GM18517 (cell line): ENCODE measurements around the gene RPS6KA5.
"Not testable (repeated sequence)": the region's sequence is repeated elsewhere in the genome, so short reads cannot be mapped to it uniquely, and the experiment has no call there.

Experiments
- ATAC-seq: cut with Tn5 transposase; IDR thresholded peaks from one replicate; pipeline ENCODE4 v1.9.1; 2021; ENCODE audit warnings: mild to moderate bottlenecking, moderate library complexity; ENCODE audit not compliant: unreplicated experiment

Gene RPS6KA5

GRCh38 chr14:91067186-91067585 is 6.7 kb upstream of the RPS6KA5 start:
- ATAC-seq = no peak

GRCh38 chr14:91065266-91065665 is 4.8 kb upstream of the RPS6KA5 start:
- ATAC-seq = no peak

- ATAC-seq = no peak
Measured at GRCh38 chr14:91063119-91063518, 2.7 kb upstream of the RPS6KA5 start.

GRCh38 chr14:91062600-91062999 is 2.2 kb upstream of the RPS6KA5 start:
- no peak for ATAC-seq

GRCh38 chr14:91061056-91061887 is 831 bp upstream of the RPS6KA5 start:
- no peak for ATAC-seq

GRCh38 chr14:91059576-91060350 is 678 bp downstream of the RPS6KA5 start:
- peak; percentile 28 for ATAC-seq

- ATAC-seq = no peak
Measured at GRCh38 chr14:91058042-91058581, 2.3 kb downstream of the RPS6KA5 start.

- no peak for ATAC-seq
Measured at GRCh38 chr14:91056361-91056760, 4.1 kb downstream of the RPS6KA5 start.

GRCh38 chr14:91055016-91055415 is 5.4 kb downstream of the RPS6KA5 start:
- no peak for ATAC-seq

GRCh38 chr14:91048676-91049075 is 11.8 kb downstream of the RPS6KA5 start:
- ATAC-seq = no peak

- no peak for ATAC-seq
Measured at GRCh38 chr14:91048265-91048664, 12.2 kb downstream of the RPS6KA5 start.

- ATAC-seq = no peak
Measured at GRCh38 chr14:91047174-91047753, 13.2 kb downstream of the RPS6KA5 start.

GRCh38 chr14:91046488-91047072 is 13.9 kb downstream of the RPS6KA5 start:
- no peak for ATAC-seq

- no peak for ATAC-seq
Measured at GRCh38 chr14:91041450-91041849, 19.0 kb downstream of the RPS6KA5 start.

- ATAC-seq = no peak
Measured at GRCh38 chr14:91040545-91040944, 19.9 kb downstream of the RPS6KA5 start.

- ATAC-seq = no peak
Measured at GRCh38 chr14:91038439-91038838, 22.0 kb downstream of the RPS6KA5 start.

- no peak for ATAC-seq
Measured at GRCh38 chr14:91036741-91037469, 23.5 kb downstream of the RPS6KA5 start.

- peak; percentile 65 for ATAC-seq
Measured at GRCh38 chr14:91035855-91036254, 24.6 kb downstream of the RPS6KA5 start.

GRCh38 chr14:91034379-91034778 is 26.1 kb downstream of the RPS6KA5 start:
- not testable (repeated sequence) for ATAC-seq

- no peak for ATAC-seq
Measured at GRCh38 chr14:91032248-91032647, 28.2 kb downstream of the RPS6KA5 start.
